PC-3 (cell line): Measurements from ENCODE around the gene PACRG.

ENCODE experiments used
- CTCF ChIP-seq: fragments of 300-600 bp; sonication (generic); conservative IDR thresholded peaks from 2 replicates; pipeline ENCODE4 v1.5.1; 2017; ENCODE audit warnings: antibody characterized with exemption, low read depth, mild to moderate bottlenecking, low read length
- EZH2 ChIP-seq: fragments of 300-600 bp; sonication (generic); IDR thresholded peaks from one replicate; pipeline ENCODE4 v1.6.1; 2017; ENCODE audit warnings: antibody characterized with exemption, mild to moderate bottlenecking, low read length; ENCODE audit not compliant: unreplicated experiment
- EZH2phosphoT487 ChIP-seq: fragments of 300-600 bp; sonication (generic); IDR thresholded peaks from 2 replicates; pipeline ENCODE4 v1.6.1; 2018; ENCODE audit warnings: mild to moderate bottlenecking, antibody characterized with exemption, low read length, borderline replicate concordance

GRCh38 chr6:163333701-163334663 is 606.2 kb downstream of the PACRG start:
- TF ChIP-seq CTCF (no peak), EZH2 (no peak), EZH2phosphoT487 (no peak)
